NCI-H446 (cell line): ENCODE measurements around the gene CDKAL1.
A peak's percentile ranks its signal among the peaks of the same experiment; 100 is the strongest.
"Not testable (repeated sequence)": the region's sequence is repeated elsewhere in the genome, so short reads cannot be mapped to it uniquely, and the experiment has no call there.

Experiments
- DNase-seq, 2 experiments: peaks; one replicate each; lab custom pipeline; 2025; lab: John Stamatoyannopoulos, UW

Gene CDKAL1

GRCh38 chr6:20594299-20594853 lies 60.1 kb downstream of the CDKAL1 start:
- not testable (repeated sequence) for DNase-seq

GRCh38 chr6:20599302-20600051 lies 65.2 kb downstream of the CDKAL1 start:
- DNase-seq = no peak

- DNase-seq = no peak
These were observed 66.6 kb downstream of the CDKAL1 start for GRCh38 chr6:20600831-20601230.

DNA sequence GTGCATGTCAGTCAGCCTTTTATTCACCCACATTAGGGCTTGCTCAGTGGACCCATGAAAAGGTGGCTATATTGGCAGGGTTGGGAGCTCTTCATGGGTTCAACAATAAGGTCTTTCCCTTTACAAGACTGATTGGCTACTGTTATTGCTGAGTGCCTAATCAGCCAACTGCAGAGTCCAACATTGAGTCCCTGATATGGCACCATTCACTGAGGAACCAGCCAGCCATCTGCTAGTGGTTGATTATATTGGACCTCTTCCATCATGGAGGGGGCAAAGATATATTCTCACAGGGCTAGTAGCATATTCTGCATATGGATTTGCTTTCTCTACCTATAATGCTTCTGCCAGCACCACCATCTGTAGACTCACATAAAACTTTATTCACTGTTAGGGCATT lies 69.9 kb downstream of the CDKAL1 start:
- peak; percentile 87 to 97 for DNase-seq

DNA sequence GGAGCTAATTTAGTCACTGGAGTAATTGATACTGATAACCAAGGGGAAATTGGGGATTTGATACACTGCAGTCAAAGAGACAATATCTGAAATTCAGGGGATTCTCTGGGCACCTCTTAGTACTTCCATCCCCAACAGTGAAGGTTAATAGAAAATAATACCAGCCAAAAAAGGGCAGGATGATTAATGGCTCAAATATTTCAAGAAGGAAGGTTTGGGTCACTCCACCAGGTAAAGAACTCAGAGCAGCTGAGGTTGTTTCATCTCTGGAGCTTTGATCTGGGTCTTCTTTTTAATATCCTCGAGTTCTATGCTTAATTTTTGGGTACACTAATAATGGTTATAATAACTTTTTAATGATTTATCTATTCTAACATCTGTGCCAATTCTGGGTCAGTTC lies 70.8 kb downstream of the CDKAL1 start:
- DNase-seq = no peak

DNA sequence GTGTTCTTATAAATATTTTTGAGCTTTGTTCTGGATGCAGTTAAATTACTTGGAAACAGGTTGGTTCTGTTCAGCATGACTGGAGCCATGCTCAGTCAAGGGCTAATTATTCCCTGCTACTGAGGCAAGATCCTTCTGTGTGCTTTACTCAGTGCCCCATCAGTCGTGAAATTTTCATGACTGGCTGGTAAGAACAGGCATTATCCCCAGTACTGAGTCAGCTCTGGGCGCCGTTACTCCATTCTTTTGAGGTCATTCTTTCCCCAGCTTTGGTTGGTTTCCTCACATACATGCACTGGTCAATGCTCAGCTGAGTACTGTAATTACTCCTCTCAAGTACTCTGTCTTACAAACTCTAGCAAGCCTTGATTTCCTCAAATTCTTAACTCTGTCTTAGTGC lies 71.3 kb downstream of the CDKAL1 start:
- DNase-seq = peak; percentile 81 to 92

DNA sequence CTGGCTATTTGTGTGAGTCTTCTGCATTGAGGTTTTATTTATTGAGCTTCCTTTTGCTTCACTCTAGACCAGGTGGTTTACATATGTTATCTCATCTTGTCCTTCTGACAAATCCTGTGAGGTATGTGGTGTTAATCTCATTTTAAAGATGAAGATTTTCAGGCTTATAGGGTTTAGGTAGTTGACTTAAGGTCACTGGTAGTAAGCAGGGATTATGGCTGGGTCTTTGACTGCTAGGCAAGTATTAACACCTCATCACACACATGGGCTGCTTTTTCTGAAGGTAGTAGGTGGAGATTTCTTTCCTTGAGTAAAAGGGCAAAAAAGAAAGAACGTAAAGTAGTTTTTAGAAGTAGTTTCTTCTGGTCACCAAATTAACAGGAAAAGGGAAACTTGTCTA lies 72.6 kb downstream of the CDKAL1 start:
- peak; percentile 41 to 69 for DNase-seq

DNA sequence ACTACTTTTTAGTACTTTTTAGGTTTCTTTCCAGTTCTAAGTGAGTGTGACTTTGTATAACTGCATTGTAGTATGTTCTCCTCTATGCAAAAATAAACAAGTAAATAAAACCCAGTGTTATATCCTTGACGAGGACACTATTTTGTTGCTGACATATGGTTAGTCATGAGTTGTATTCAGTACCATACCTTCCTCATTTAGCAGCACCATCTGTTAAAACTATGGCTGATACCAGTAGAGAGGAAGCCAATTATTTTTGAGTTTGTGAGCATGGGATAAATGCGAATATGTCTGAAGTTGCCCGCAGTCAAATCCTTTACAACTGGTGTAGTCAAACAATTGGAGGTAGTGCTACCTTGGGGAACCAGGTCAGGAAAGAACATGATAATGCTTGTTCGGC lies 74.1 kb downstream of the CDKAL1 start:
- DNase-seq = peak; percentile 80 to 87

DNA sequence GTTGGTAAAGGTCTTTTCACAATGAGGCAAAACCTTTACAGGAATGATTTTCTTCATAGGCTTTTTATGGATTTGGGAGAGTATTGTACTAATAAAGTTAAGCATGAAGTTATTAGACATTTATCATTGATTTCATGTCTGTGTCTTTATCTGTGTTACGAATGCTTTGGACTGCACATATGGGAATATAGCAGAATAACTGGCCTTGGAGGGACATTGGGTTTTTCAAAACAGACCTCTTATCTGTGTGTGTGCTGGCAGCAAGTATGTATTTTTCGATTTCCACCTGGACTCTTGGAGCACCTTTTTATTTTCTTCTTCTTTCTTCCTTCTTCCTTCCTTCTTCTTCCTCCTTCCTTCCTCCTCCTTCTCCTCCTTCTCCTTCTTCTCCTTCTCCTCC lies 74.6 kb downstream of the CDKAL1 start:
- DNase-seq = no peak

GRCh38 chr6:20609924-20610323 lies 75.7 kb downstream of the CDKAL1 start:
- not testable (repeated sequence) for DNase-seq

DNA sequence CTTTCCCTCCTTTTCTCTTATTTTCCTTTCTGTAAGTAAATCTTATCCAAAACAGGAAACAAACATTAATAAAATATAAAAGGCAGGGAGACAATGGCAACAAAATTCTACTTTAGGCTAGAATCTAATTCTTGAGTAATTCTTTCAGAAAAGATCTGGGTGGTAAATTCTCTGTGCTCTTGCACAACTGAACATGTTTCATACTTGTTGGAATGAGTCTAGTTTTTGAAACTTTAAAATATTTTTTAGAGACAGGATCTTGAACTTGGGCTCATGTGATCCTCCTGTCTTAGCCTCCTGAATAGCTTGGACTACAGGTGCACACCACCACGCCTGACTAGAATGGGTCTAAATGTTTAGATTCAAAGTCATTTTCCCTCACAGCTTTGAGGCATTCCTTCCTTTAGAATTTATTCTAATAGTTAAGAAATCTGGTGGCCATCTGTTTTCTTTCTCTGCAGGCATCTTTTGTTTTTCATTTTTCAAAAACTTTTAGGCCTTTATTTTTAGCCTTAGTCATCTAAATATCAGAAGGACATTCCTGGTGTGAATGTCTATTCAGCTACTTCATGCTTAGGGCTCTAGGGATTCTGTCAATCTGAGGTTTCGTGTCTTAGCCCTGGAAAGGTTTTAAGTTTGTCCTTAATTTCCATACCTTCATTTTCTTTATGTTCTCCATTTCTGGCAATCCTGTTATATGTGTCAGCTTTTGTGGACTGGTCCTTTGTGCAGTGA lies 76.5 kb downstream of the CDKAL1 start:
- DNase-seq = no peak

- not testable (repeated sequence) for DNase-seq
These were observed 83.3 kb downstream of the CDKAL1 start for GRCh38 chr6:20617537-20617936.

DNA sequence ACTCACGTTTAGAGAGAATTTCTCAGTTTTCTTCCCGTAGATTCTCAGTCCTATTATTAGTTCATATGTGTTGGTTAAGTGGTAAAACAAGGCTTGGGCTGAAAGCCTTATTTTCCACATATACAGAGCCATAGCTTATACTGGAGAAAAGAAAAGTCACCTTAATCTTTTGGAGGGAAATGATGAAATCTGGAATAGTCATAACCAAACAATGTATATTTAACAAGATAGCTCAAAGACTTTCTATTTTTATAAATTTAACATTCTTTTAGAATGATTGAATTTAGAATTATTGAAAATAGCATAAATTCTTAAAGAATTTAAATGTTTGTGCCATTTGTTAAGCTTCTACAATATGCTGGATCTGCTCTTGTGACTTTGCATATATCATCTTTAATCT lies 85.8 kb downstream of the CDKAL1 start:
- no peak for DNase-seq

DNA sequence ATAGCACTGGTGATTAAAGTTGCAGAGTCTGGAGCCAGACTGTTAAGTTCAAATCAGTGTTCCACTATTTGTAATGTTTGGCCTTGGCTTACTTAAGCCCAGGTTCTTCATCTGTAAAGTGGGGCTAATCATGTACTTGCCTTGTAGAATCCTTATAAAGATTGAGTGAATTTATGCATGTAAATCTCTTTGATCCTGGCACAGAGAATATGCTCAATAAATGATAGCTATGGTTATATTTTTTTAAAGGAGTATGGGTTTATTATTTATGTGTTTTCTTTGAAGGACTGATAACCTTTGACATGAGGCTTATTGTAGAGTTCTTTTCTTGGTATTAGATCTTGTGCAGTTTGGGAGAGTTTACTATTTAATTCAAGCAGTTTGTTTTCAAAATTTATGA lies 89.5 kb downstream of the CDKAL1 start:
- DNase-seq = no peak

DNA sequence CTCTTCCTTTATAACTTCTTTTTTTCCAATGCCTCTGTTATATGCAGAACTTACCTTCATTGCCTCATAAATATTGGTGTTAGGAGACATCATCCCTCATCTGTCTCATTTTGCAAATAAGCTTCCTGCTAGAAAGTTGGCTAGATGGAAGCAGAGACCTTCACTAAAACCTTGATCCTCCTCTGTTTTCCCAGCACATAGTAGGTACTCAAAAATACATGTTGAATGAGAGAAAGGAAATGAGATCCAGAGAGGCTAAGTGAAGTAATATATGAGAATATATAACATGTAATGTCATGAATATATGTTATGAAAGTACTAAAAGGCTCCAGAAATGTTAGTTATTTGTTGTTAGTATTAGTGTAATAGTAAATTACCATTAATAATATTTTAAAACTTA lies 91.9 kb downstream of the CDKAL1 start:
- DNase-seq = no peak

GRCh38 chr6:20629509-20629908 lies 95.3 kb downstream of the CDKAL1 start:
- no peak for DNase-seq

DNA sequence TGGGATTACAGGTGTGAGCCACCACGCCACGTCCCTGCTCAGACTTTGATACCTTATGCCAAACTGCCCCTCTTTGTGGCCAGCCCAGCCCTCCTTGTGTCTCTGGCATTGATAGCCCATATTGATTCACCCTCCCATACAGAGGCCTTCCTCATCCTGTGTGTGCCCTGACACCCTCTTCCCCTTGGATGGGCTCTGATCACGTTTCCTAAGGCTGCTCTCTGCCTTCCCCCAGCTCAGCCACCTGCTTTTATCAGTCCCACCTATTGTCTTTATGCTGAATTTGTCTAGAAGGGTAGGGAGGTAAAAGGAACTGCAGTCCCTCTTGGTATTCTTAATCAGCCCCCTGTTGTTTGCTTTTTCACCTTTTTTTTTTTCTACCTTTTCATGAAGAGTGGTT lies 95.9 kb downstream of the CDKAL1 start:
- no peak for DNase-seq

DNA sequence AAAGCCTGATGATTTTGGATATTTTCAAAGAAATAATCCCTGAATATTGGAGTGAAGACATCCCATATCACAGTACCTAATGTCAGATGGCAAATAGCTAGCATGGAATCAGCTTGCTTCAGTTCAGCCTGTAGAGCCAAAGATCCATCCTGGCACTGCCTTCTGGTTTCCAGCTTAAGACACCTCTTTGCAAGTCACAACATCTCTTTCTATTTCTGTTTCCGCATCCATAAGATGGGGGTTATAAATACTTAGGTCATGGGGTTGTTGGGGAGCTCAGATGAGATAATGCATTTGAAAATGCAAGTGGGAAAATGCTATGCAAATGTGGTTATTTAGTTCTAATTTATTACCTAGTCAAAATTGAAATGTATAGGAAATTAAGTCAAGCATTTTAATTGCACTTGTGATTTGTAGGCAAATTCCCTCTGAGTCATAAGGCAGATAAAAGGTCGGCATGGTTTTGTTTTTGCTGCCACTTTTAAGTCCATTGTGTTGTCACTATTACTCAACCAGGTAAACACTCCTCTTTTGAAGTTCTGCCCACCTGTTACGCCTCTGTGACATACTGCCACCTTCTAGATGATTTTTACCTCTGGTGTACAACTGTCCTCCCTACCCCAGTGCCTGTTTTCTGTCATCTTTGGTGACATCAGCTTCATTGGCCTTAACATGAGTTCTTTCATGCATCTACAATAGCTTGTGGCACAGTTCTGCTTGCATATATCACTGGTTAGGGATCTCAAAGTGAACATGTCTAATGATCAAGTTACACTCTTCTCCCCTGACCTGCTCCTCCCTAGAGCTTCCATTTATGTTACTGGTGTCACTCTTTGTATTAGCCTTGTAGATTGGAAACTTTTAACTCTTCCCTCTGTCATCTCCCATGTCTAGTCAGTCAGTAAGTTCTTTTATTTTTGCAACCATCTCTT lies 96.6 kb downstream of the CDKAL1 start:
- DNase-seq = no peak

DNA sequence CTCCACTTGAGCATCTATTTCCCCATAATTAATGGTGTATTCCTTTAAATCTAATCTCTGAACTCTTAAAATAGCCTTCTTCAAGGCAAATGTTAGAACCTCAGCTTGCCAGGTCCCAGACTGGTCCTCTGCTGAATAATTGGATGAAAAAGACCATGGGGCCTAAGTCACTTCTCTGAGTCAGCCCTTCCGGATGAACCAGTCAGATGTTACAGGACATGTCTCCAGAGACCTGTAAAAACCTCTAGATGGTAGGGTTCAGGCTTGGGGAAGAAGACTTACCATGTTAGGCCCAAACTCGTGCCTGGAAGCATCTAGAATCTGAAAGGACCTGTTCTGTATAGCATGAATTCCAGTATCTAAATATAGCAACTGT lies 97.3 kb downstream of the CDKAL1 start:
- DNase-seq = peak in 1 of 2 experiments; percentile 74

DNA sequence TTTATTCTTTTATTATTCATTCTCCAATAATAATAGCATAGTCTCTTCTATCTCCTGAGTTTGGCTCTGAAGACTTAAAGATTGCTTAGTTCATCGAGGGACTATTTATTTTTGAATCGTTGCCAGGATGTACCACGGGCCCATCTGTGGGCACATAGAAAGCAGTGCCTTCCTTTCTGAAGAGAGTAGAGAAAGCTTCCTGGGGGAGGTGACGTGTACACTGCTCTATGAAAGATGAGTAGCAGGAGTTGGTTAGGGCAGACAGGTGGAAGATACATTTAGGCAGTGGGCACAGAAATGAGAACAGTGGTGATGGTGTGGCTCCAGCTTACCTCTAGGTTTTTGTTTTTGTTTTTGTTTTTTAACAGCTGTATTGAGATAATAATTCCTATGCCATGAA lies 98.4 kb downstream of the CDKAL1 start:
- peak; percentile 91 to 95 for DNase-seq

GRCh38 chr6:20633566-20634340 lies 99.5 kb downstream of the CDKAL1 start:
- DNase-seq = peak in 1 of 2 experiments; percentile 70
